Hepatocyte (in vitro differentiated cells): Measurements from ENCODE around the gene EPS8L1. TPM values are rescaled to one million over a fixed set of nuclear protein-coding genes. Genes with fewer than 3 reads are reported as not detected.
"Not testable (repeated sequence)": the region's sequence is repeated elsewhere in the genome, so short reads cannot be mapped to it uniquely, and the experiment has no call there.

Experiments used
- DNase-seq: peaks from one replicate; pipeline ENCODE4 v3.0.0-alpha.2; 2016; ENCODE audit warnings: low spot score
- H2AFZ ChIP-seq: fragments of 200-600 bp; sonication (generic); 2 replicates; pipeline ENCODE4 v1.6.0; 2016; ENCODE audit warnings: antibody characterized with exemption, mild to moderate bottlenecking
- H3K27ac ChIP-seq: fragments of 200-600 bp; sonication (generic); 2 replicates; pipeline ENCODE4 v1.5.1; 2016; ENCODE audit warnings: mild to moderate bottlenecking
- H3K27me3 ChIP-seq: fragments of 200-600 bp; sonication (generic); 2 replicates; pipeline ENCODE4 v1.6.1; 2016
- H3K36me3 ChIP-seq: fragments of 200-600 bp; sonication (generic); replicated peaks from 2 replicates; pipeline ENCODE4 v1.5.1; 2016; ENCODE audit warnings: low read depth; ENCODE audit not compliant: insufficient read depth
- H3K4me1 ChIP-seq: fragments of 200-600 bp; sonication (generic); 2 replicates; pipeline ENCODE4 v1.5.1; 2016; ENCODE audit warnings: mild to moderate bottlenecking, moderate library complexity; ENCODE audit not compliant: insufficient read depth
- H3K4me2 ChIP-seq: fragments of 200-600 bp; sonication (generic); 2 replicates; pipeline ENCODE4 v1.6.0; 2016
- H3K4me3 ChIP-seq: fragments of 200-600 bp; sonication (generic); 2 replicates; pipeline ENCODE4 v1.5.1; 2016; ENCODE audit warnings: mild to moderate bottlenecking
- H3K79me2 ChIP-seq: fragments of 200-600 bp; sonication (generic); 2 replicates; pipeline ENCODE4 v1.6.0; 2017; ENCODE audit warnings: mild to moderate bottlenecking
- H3K9me2 ChIP-seq: fragments of 200-600 bp; sonication (generic); replicated peaks from 2 replicates; pipeline ENCODE4 v1.6.0; 2017; ENCODE audit warnings: mild to moderate bottlenecking; ENCODE audit not compliant: insufficient read depth
- H3K9me3 ChIP-seq: fragments of 200-600 bp; sonication (generic); 2 replicates; pipeline ENCODE4 v1.5.1; 2016; ENCODE audit warnings: low read depth, mild to moderate bottlenecking
- H4K20me1 ChIP-seq: fragments of 200-600 bp; sonication (generic); 2 replicates; pipeline ENCODE4 v1.6.0; 2016; ENCODE audit warnings: mild to moderate bottlenecking; ENCODE audit not compliant: insufficient read depth, poor library complexity, severe bottlenecking
- CTCF ChIP-seq: fragments of 200-600 bp; sonication (generic); IDR thresholded peaks from 2 replicates; pipeline ENCODE4 v1.5.1; 2016; ENCODE audit warnings: antibody characterized with exemption, mild to moderate bottlenecking; ENCODE audit not compliant: poor library complexity
- EZH2 ChIP-seq: fragments of 200-600 bp; sonication (generic); IDR thresholded peaks from 2 replicates; pipeline ENCODE4 v1.6.1; 2016; ENCODE audit warnings: antibody characterized with exemption, mild to moderate bottlenecking, borderline replicate concordance
- EZH2phosphoT487 ChIP-seq: fragments of 200-600 bp; sonication (generic); IDR thresholded peaks from one replicate; pipeline ENCODE4 v1.6.1; 2018; ENCODE audit warnings: antibody characterized with exemption, mild to moderate bottlenecking, low read depth, moderate library complexity; ENCODE audit not compliant: unreplicated experiment, severe bottlenecking
- WGBS: methylation state at CpG from one replicate; pipeline ENCODE4 v1.1.6; 2016; ENCODE audit warnings: low lambda C conversion rate; ENCODE audit errors: missing lambda C conversion rate; 5-methylcytosine and 5-hydroxymethylcytosine counted together
- polyA plus RNA-seq: library from polyadenylated mRNA; unstranded; fragments of >200 nt; fragmentation: Nextera tagmentation; extraction: Ambion mirVana; gene quantifications from 2 replicates; pipeline ENCODE4 v1.2.1, GENCODE V29; 2016
- total RNA-seq: library from RNA; depleted of rRNA; stranded (reverse); fragments of >200 nt; gene quantifications from 2 replicates; pipeline ENCODE4 v1.2.3, GENCODE V29; 2014

The EPS8L1 gene
- total and polyA plus RNA-seq, 2 experiments from 2014 or later, result 20.5 to 33.8 TPM

- peak within 1 kb of the TSS; percentile 53 for H3K27ac ChIP-seq
- H3K4me1 ChIP-seq, result no peaks in the 10 kb centered on the region
- no peaks in the 10 kb centered on the region for H3K9me3 ChIP-seq
- peaks cover 5% of the 10 kb centered on the region for H3K27me3 ChIP-seq
- peak; percentile 98 for DNase-seq
- H3K9me2 ChIP-seq, result no peaks in the 10 kb centered on the region
- peaks cover 14% of the 10 kb centered on the region for H3K79me2 ChIP-seq
- no peaks in the 10 kb centered on the region for H3K36me3 ChIP-seq
- peak within 1 kb of the TSS; percentile 60 for H2AFZ ChIP-seq
- TF ChIP-seq EZH2 (no peak), EZH2phosphoT487 (no peak), CTCF (no peak)
- 3% methylated on average over 45 of the region's 70 CpGs for WGBS
- H3K4me3 ChIP-seq, result peak within 1 kb of the TSS; percentile 70
- H4K20me1 ChIP-seq, result no peaks in the 10 kb centered on the region
- peak within 1 kb of the TSS; percentile 97 for H3K4me2 ChIP-seq
Observed at GRCh38 chr19:55062735-55063491, 12.8 kb upstream of the EPS8L1 start, which contains the start of gene RDH13. TSS of gene RDH13 (minus strand) at chr19:55063148. CDS start at chr19:55063032, 116 bp downstream.

- Histone ChIP-seq H3K4me3 (no peak overlapping the region), H3K9me3 (no peaks in the 10 kb centered on the region), H3K9me2 (no peaks in the 10 kb centered on the region), H3K27me3 (peaks cover 5% of the 10 kb centered on the region), H3K36me3 (no peaks in the 10 kb centered on the region), H3K79me2 (peaks cover 14% of the 10 kb centered on the region), H3K4me2 (peak overlapping the region; percentile 64), H4K20me1 (no peaks in the 10 kb centered on the region), H3K4me1 (no peaks in the 10 kb centered on the region), H2AFZ (no peak overlapping the region), H3K27ac (peak overlapping the region; percentile 2)
- 100% methylated on average over 2 of the region's 3 CpGs for WGBS
- no peak for DNase-seq
- TF ChIP-seq CTCF (no peak), EZH2 (no peak), EZH2phosphoT487 (no peak)
Observed at GRCh38 chr19:55063492-55063843, 12.2 kb upstream of the EPS8L1 start.

- H4K20me1 ChIP-seq, H3K27me3 ChIP-seq, H3K9me3 ChIP-seq, H3K27ac ChIP-seq, H3K4me2 ChIP-seq, DNase-seq, H3K9me2 ChIP-seq, H3K4me1 ChIP-seq, H3K4me3 ChIP-seq, H2AFZ ChIP-seq, H3K36me3 ChIP-seq: not testable (repeated sequence)
- peaks cover 14% of the 10 kb centered on the region for H3K79me2 ChIP-seq
- WGBS, result 90% methylated on average over 9 of the region's 9 CpGs
Observed at GRCh38 chr19:55065516-55065915, 10.2 kb upstream of the EPS8L1 start.

GRCh38 chr19:55066107-55066709 lies 9.5 kb upstream of the EPS8L1 start:
- H3K27ac ChIP-seq, result no peak overlapping the region
- H3K36me3 ChIP-seq, result no peaks in the 10 kb centered on the region
- no peak overlapping the region for H2AFZ ChIP-seq
- no peak for DNase-seq
- no peak for TF ChIP-seq CTCF
- no peak for TF ChIP-seq EZH2phosphoT487
- no peak for TF ChIP-seq EZH2
- H3K4me2 ChIP-seq, result no peak overlapping the region
- peaks cover 4% of the 10 kb centered on the region for H3K4me1 ChIP-seq
- 51% methylated on average over 2 of the region's 2 CpGs for WGBS
- H3K9me2 ChIP-seq, result no peaks in the 10 kb centered on the region
- no peaks in the 10 kb centered on the region for H4K20me1 ChIP-seq
- H3K27me3 ChIP-seq, result peaks cover 9% of the 10 kb centered on the region
- H3K79me2 ChIP-seq, result peaks cover 13% of the 10 kb centered on the region
- no peaks in the 10 kb centered on the region for H3K9me3 ChIP-seq
- H3K4me3 ChIP-seq, result no peak overlapping the region
